Tibial artery (tissue), 4 donors: ENCODE results near the gene SPATA31A3.
"Not testable (repeated sequence)": the region's sequence is repeated elsewhere in the genome, so short reads cannot be mapped to it uniquely, and the experiment has no call there.

Source experiments
- DNase-seq, 2 donors: peaks; one replicate each; pipeline ENCODE4 v3.0.0-alpha.2; 2019
- H3K27ac ChIP-seq, 2 donors: fragments of 200-600 bp; sonication (generic) in 1 of 2; 1 replicate in 1 of 2; 2 replicates in 1 of 2; pipeline ENCODE4 v1.5.1; 2018 to 2019; ENCODE audit warnings: mild to moderate bottlenecking in 1 of 2
- H3K27me3 ChIP-seq, 2 donors: fragments of 200-600 bp; sonication (generic) in 1 of 2; one replicate each; pipeline versions ENCODE4 v1.5.1 to v1.6.0; 2016 to 2019
- H3K36me3 ChIP-seq, 3 donors: fragments of 200-600 bp; sonication (generic) in 2 of 3; one replicate each; pipeline ENCODE4 v1.5.1; 2016 to 2019; ENCODE audit warnings: mild to moderate bottlenecking in 2 of 3
- H3K4me1 ChIP-seq, 4 donors: fragments of 200-600 bp; sonication (generic) in 2 of 4; 1 replicate in 3 of 4; 2 replicates in 1 of 4; pipeline ENCODE4 v1.5.1; 2016 to 2019
- H3K4me3 ChIP-seq, 2 donors: fragments of 200-600 bp; sonication (generic) in 1 of 2; 1 replicate in 1 of 2; 2 replicates in 1 of 2; pipeline ENCODE4 v1.5.1; 2018 to 2019; ENCODE audit warnings: mild to moderate bottlenecking in 2 of 2
- H3K9me3 ChIP-seq, 3 donors: fragments of 200-600 bp; sonication (generic) in 1 of 3; one replicate each; pipeline ENCODE4 v1.5.1; 2016 to 2019
- intact Hi-C: fragments of 100-400 bp; cut with DNase I; formaldehyde crosslinking; loops from one replicate; pipeline ENCODE4 v1.15.0; 2023; ENCODE audit warnings: low total_unique reads

Gene SPATA31A3

GRCh38 chr9:66992450-66992849 lies at the start of gene SPATA31A3:
Gene SPATA31A3 (minus strand): TSS chr9:66992550. CDS start chr9:66992521, 29 bp downstream.
- DNase-seq, H3K36me3 ChIP-seq, H3K27ac ChIP-seq, intact Hi-C loops, H3K4me1 ChIP-seq, H3K27me3 ChIP-seq, H3K9me3 ChIP-seq, H3K4me3 ChIP-seq: not testable (repeated sequence)

DNA sequence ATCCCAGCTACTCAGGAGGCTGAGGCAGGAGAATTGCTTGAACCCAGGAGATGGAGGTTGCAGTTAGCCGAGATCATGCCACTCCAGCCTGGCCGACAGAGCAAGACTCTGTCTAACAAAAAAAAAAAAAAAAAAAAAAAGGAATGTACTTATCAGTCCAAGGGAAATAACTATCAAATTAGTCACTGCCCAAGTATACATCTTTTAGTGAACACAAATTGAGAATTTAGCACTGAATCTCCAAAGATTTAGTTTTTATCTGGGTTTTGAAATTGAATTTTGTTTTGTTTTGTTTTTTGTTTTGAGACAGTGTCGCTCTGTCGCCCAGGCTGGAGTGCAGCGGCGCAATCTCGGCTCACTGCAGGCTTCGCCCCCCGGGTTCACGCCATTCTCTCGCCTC lies 39.8 kb downstream of the SPATA31A3 start:
- H3K36me3 ChIP-seq, H3K4me3 ChIP-seq, H3K27ac ChIP-seq, H3K27me3 ChIP-seq, H3K4me1 ChIP-seq, DNase-seq, intact Hi-C loops, H3K9me3 ChIP-seq: not testable (repeated sequence)

DNA sequence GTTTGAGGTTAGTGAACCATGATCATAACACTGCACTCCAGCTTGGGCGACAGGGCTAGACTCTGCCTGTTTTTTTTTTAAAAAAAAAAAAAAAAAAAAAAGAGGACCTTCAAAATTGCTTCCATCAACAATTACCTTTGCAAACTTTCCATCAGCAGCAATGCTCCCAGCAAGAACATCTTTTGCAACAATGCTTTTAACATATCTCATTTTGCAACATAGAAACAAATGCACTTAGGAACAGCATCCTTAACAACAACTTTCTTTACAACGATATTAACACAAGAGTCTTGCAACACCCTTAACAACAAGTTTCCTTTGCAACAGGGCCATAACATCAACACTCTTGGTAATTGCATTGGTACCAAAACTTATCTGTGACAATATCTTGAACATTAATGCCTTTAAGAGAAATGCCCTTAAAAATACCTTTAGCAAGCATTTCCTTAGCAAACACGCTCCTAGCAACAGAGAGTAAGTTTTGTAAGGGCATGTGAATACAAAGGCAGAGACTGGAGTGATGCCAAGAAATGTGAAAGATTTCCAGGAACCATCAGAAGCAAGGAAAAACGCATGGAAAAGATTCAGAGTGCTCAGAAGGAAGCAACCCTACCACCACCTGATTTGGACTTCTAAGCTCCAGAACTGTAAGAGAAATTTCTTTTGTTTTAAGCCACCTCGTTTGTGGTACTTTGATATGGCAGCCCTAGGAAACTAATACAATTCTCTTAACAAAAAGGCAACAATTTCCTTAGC lies 49.8 kb downstream of the SPATA31A3 start:
- H3K9me3 ChIP-seq, H3K27me3 ChIP-seq, H3K4me1 ChIP-seq, H3K27ac ChIP-seq, DNase-seq, H3K4me3 ChIP-seq, H3K36me3 ChIP-seq, intact Hi-C loops: not testable (repeated sequence)

DNA sequence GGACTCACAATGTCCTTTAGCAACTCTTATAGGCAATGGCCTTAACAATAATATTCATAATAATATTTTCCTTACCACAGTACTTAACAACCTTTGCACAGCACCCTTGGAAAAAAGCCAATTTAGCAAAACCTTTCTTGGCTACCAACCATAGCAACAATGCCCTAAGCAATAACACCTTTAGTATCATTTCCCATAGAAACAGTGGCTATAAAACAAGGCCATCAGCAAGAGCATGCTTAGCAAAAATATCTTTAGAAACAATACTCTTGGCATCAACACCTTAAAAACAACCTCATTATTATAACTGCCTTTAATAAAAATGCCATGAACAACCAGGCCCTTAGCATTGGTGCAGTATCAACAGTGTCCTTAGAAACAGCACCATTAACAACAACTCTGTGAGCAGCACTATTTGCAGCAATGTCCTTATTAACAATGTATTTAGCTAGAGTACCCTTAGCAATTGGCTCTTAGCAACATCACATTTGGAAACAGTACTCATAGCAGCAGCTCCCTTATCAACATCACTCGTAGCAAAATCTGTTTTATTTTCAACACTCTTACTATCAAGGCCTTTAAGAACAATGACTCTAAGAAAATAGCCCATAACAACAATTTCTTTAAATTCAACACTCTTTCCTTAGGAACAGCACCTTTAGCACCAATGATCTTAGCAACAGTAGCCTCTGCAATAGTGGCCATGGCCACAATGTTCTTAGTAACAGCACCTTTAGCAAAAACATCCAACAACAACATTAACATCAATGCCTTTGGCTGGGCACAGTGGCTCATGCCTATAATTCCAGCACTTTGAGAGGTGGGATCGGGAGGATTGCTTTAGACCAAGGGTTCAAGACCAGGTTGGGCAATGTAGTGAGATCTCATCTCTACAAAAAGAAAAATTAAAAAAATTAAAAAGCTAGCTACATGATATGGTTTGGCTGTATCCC lies 52.2 kb downstream of the SPATA31A3 start:
- DNase-seq, H3K4me3 ChIP-seq, H3K36me3 ChIP-seq, H3K27ac ChIP-seq, H3K4me1 ChIP-seq, intact Hi-C loops, H3K27me3 ChIP-seq, H3K9me3 ChIP-seq: not testable (repeated sequence)

DNA sequence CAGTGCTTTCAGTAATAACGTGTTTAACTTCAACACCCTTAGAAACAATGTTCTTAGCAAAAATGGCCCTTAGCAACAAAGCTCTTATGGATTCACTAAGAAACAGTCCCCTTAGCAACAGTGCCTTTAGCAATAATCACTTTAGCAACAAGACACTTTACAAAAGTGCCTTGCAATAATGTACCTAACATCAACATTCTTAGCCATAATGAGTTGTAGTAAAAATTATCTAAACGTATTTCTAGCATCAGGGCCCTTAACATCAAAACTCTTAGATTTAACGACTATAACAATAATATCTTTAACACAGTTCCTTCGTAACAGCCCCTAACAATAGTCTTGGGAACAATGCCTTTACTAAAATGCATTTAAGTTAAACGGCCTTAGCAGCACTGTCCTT lies 54.0 kb downstream of the SPATA31A3 start:
- intact Hi-C loops, H3K4me1 ChIP-seq, DNase-seq, H3K9me3 ChIP-seq, H3K27ac ChIP-seq, H3K4me3 ChIP-seq, H3K27me3 ChIP-seq, H3K36me3 ChIP-seq: not testable (repeated sequence)

GRCh38 chr9:66937662-66938061 lies 54.7 kb downstream of the SPATA31A3 start:
- H3K9me3 ChIP-seq, H3K4me1 ChIP-seq, H3K27ac ChIP-seq, intact Hi-C loops, H3K4me3 ChIP-seq, H3K36me3 ChIP-seq, DNase-seq, H3K27me3 ChIP-seq: not testable (repeated sequence)
